HEK293 (cell line): Measurements from ENCODE around the gene BIRC3.
"Not testable (repeated sequence)": the region's sequence is repeated elsewhere in the genome, so short reads cannot be mapped to it uniquely, and the experiment has no call there.

ENCODE experiments used
- CTCF ChIA-PET: fragments of 350-600 bp; formaldehyde crosslinking; extraction: SDS; loops from one replicate; lab custom pipeline; 2021; ENCODE audit warnings: antibody characterized with exemption; lab: Yijun Ruan, JAX
- POLR2A ChIA-PET: fragments of 300-600 bp; formaldehyde crosslinking; extraction: SDS; loops from one replicate; lab custom pipeline; 2020; ENCODE audit warnings: antibody characterized with exemption, inconsistent platforms; lab: Yijun Ruan, JAX
- H3K27ac ChIP-seq: fragments of 200-500 bp; sonication (Bioruptor generic); 2 replicates; pipeline ENCODE4 v1.5.1; 2014; ENCODE audit warnings: low read depth, low read length, control low read depth, inconsistent platforms; ENCODE audit errors: extremely low read depth
- H3K36me3 ChIP-seq, 2 experiments: fragments of 200-500 bp in 1 of 2; sonication (Bioruptor generic) in 1 of 2; 1 replicate in 1 of 2; 2 replicates in 1 of 2; pipeline ENCODE4 v1.5.1; 2014 to 2017; ENCODE audit warnings: inconsistent platforms in 2 of 2, low read length in 2 of 2; ENCODE audit not compliant: control insufficient read depth in 2 of 2, insufficient read depth in 1 of 2
- H3K4me1 ChIP-seq: fragments of 200-500 bp; sonication (Bioruptor generic); 2 replicates; pipeline ENCODE4 v1.5.1; 2014; ENCODE audit warnings: mild to moderate bottlenecking, low read length, inconsistent platforms; ENCODE audit not compliant: control insufficient read depth, insufficient read depth
- H3K4me3 ChIP-seq: 2 replicates; pipeline ENCODE4 v1.5.1; 2011; ENCODE audit warnings: low read depth, mild to moderate bottlenecking, control low read depth, low read length, moderate library complexity
- H3K9me3 ChIP-seq: fragments of 200-500 bp; sonication (Bioruptor generic); 2 replicates; pipeline ENCODE4 v1.5.1; 2014; ENCODE audit warnings: low read depth, low read length, inconsistent platforms; ENCODE audit not compliant: control insufficient read depth, insufficient read depth
- FEZF1 ChIP-seq: fragments of 450-650 bp; formaldehyde crosslinking; IDR thresholded peaks from 2 replicates; pipeline ENCODE4 v1.5.1; 2016; ENCODE audit warnings: missing biosample characterization, missing genetic modification characterization
- HOXC10 ChIP-seq: sonication (generic); formaldehyde crosslinking; IDR thresholded peaks from 2 replicates; pipeline ENCODE4 v1.8.1; 2023; ENCODE audit warnings: mild to moderate bottlenecking, missing genetic modification reagents
- TCF7L2 ChIP-seq: IDR thresholded peaks from 2 replicates; pipeline ENCODE4 v1.6.1; 2011; ENCODE audit warnings: low read depth, mild to moderate bottlenecking, inconsistent platforms, low read length, moderate library complexity, borderline replicate concordance
- ZBTB17 ChIP-seq: fragments of 450-650 bp; formaldehyde crosslinking; IDR thresholded peaks from 2 replicates; pipeline ENCODE4 v1.5.1; 2016; ENCODE audit warnings: missing biosample characterization, missing genetic modification characterization
- ZNF184 ChIP-seq: fragments of 450-650 bp; IDR thresholded peaks from 2 replicates; pipeline ENCODE4 v1.5.1; 2018; ENCODE audit warnings: missing biosample characterization, mild to moderate bottlenecking, missing genetic modification characterization
- ZNF610 ChIP-seq: fragments of 450-650 bp; formaldehyde crosslinking; IDR thresholded peaks from 2 replicates; pipeline ENCODE4 v1.5.1; 2016; ENCODE audit warnings: missing biosample characterization, missing genetic modification characterization, borderline replicate concordance
- ZNF664 ChIP-seq: fragments of 450-650 bp; formaldehyde crosslinking; IDR thresholded peaks from 2 replicates; pipeline ENCODE4 v1.5.1; 2016; ENCODE audit warnings: missing biosample characterization, missing genetic modification characterization
- ZNF768 ChIP-seq: fragments of 450-650 bp; formaldehyde crosslinking; IDR thresholded peaks from 2 replicates; pipeline ENCODE4 v1.5.1; 2018; ENCODE audit warnings: missing biosample characterization, mild to moderate bottlenecking, missing genetic modification characterization
- ZNF843 ChIP-seq: fragments of 450-650 bp; formaldehyde crosslinking; IDR thresholded peaks from 2 replicates; pipeline ENCODE4 v1.5.1; 2016; ENCODE audit warnings: missing biosample characterization, missing genetic modification characterization
- TF ChIP-seq, protein P1 (sequence below): fragments of 450-650 bp; formaldehyde crosslinking; IDR thresholded peaks from 2 replicates; pipeline ENCODE4 v1.5.1; 2016; ENCODE audit warnings: missing biosample characterization, missing genetic modification characterization
- TF ChIP-seq, protein P2 (sequence below): sonication (generic); formaldehyde crosslinking; IDR thresholded peaks from 2 replicates; pipeline ENCODE4 v1.8.1; 2022; ENCODE audit warnings: mild to moderate bottlenecking, moderate library complexity, missing genetic modification reagents
- TF ChIP-seq, protein P3 (sequence below): IDR thresholded peaks from 2 replicates; pipeline ENCODE4 v1.6.1; 2011; ENCODE audit warnings: mild to moderate bottlenecking, low read depth, low read length, borderline replicate concordance

Gene BIRC3

DNA sequence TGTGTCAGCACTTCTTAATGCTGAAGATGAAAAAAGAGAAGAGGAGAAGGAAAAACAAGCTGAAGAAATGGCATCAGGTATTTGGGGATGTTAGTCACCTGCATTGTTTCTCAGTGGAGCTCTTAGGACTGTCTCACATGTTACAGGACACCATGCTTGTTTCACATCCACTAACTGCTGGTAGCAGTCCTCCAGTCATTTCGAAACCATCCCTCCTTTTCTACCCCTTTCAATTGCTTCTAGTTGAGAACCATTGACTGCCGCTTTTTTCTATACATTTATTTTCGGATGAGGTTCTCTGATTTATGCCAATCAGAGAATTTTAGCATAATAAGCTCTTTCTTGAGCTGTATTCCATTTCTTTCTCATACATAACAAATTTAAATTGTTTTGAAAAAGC lies 51.2 kb downstream of the BIRC3 start:
- POLR2A ChIA-PET: no interaction called here
- TF ChIP-seq, protein P1, sequence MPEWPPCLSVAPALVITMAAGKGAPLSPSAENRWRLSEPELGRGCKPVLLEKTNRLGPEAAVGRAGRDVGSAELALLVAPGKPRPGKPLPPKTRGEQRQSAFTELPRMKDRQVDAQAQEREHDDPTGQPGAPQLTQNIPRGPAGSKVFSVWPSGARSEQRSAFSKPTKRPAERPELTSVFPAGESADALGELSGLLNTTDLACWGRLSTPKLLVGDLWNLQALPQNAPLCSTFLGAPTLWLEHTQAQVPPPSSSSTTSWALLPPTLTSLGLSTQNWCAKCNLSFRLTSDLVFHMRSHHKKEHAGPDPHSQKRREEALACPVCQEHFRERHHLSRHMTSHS (tag by site-specific recombination): no peak
- TF ChIP-seq, protein P2, sequence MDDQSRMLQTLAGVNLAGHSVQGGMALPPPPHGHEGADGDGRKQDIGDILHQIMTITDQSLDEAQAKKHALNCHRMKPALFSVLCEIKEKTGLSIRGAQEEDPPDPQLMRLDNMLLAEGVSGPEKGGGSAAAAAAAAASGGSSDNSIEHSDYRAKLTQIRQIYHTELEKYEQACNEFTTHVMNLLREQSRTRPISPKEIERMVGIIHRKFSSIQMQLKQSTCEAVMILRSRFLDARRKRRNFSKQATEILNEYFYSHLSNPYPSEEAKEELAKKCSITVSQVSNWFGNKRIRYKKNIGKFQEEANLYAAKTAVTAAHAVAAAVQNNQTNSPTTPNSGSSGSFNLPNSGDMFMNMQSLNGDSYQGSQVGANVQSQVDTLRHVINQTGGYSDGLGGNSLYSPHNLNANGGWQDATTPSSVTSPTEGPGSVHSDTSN (CRISPR knock-in tag): no peak
- TF ChIP-seq, protein P3, sequence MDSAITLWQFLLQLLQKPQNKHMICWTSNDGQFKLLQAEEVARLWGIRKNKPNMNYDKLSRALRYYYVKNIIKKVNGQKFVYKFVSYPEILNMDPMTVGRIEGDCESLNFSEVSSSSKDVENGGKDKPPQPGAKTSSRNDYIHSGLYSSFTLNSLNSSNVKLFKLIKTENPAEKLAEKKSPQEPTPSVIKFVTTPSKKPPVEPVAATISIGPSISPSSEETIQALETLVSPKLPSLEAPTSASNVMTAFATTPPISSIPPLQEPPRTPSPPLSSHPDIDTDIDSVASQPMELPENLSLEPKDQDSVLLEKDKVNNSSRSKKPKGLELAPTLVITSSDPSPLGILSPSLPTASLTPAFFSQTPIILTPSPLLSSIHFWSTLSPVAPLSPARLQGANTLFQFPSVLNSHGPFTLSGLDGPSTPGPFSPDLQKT: no peak
- TF ChIP-seq HOXC10 (CRISPR knock-in tag) (no peak), ZNF610 (tag by site-specific recombination) (no peak), ZNF768 (tag by site-specific recombination) (no peak), ZBTB17 (tag by site-specific recombination) (no peak), FEZF1 (tag by site-specific recombination) (no peak)
- Histone ChIP-seq H3K4me3 (no peak overlapping the region), H3K9me3 (no peaks in the 10 kb centered on the region), H3K27ac (no peak overlapping the region), H3K4me1 (no peaks in the 10 kb centered on the region), H3K36me3 (peaks cover 4 to 51% of the 10 kb centered on the region in 2 experiments)
- CTCF ChIA-PET: interaction anchor here (0.6 to 0.8 kb wide), 2 partner anchors 298 to 872 kb away, joined by 3 read pairs; no protein-coding TSS in a partner anchor

DNA sequence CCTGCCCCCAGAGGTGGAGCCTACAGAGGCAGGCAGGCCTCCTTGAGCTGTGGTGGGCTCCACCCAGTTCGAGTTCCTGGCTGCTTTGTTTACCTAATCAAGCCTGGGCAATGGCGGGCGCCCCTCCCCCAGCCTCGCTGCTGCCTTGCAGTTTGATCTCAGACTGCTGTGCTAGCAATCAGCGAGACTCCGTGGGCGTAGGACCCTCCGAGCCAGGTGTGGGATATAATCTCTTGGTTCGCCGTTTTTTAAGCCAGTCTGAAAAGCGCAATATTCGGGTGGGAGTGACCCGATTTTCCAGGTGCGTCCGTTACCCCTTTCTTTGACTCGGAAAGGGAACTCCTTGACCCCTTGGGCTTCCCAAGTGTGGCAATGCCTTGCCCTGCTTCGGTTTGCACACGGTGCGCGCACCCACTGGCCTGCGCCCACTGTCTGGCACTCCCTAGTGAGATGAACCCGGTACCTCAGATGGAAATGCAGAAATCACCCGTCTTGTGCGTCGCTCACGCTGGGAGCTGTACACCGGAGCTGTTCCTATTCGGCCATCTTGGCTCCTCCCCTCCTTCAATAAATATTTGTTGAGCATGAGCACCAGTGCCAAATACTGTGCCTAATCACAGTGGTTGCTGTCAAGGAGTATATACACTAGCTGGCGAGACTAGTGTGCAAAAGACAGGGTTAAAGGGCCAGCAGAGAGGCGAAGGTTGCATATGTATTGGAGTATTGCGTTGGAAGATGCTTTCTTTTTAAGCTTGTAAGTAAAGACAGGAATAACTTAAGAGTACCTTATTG lies 57.5 kb downstream of the BIRC3 start:
- CTCF ChIA-PET: interaction anchor here (0.7 to 1.0 kb wide), 2 partner anchors 9 to 32 kb away, joined by 3 to 6 read pairs; no protein-coding TSS in a partner anchor
- H3K4me3 ChIP-seq, H3K4me1 ChIP-seq, H3K9me3 ChIP-seq, H3K27ac ChIP-seq, POLR2A ChIA-PET: not testable (repeated sequence)
- peaks cover 0 to 36% of the 10 kb centered on the region in 2 experiments; a peak in 1 of 3 replicates for H3K36me3 ChIP-seq

DNA sequence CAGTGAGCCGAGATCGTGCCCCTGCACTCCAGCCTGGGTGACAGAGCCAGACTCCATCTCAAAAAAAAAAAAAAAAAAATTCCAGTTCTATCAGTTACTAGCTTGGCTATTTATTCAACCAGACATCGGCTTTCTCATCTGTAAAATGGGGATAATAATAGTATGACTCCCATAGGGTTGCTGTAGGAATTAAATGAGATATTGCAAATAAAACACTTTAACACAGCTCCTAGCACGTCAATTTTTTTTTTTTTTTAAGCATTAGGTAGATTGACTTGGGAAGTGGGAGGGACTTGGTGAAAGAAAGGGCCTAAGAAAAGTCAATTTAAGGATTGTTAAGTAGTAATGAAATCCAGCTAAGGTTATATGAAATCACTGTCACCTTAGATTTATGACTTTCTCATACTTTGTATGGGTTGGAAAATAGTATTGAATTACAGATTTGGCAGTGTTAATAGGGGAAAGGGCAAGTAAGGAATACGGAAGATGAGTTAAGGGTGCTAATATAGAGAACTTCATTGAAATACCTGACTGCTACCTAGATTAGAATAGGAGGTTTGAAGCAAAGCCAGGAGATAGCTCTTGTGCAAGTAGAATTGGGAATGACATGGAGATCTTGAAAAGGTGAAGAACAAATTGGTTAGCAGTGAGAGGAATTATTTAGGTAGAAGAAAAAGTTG lies 58.6 kb downstream of the BIRC3 start:
- Histone ChIP-seq H3K4me3 (no peak overlapping the region), H3K9me3 (no peaks in the 10 kb centered on the region), H3K4me1 (no peaks in the 10 kb centered on the region), H3K27ac (no peak overlapping the region)
- CTCF ChIA-PET: interaction anchor here (0.7 to 1.3 kb wide), 4 partner anchors 9 to 31 kb away, joined by 3 to 6 read pairs (median 3); no protein-coding TSS in a partner anchor
- peak; percentile 60; the same call in 1 of the 2 replicates for TF ChIP-seq ZNF664 (tag by site-specific recombination)
- no peak for TF ChIP-seq TCF7L2
- TF ChIP-seq, all 188 proteins: peak for 1
- POLR2A ChIA-PET: no interaction called here
- H3K36me3 ChIP-seq: peaks cover 0 to 43% of the 10 kb centered on the region in 2 experiments; a peak in 1 of 3 replicates

DNA sequence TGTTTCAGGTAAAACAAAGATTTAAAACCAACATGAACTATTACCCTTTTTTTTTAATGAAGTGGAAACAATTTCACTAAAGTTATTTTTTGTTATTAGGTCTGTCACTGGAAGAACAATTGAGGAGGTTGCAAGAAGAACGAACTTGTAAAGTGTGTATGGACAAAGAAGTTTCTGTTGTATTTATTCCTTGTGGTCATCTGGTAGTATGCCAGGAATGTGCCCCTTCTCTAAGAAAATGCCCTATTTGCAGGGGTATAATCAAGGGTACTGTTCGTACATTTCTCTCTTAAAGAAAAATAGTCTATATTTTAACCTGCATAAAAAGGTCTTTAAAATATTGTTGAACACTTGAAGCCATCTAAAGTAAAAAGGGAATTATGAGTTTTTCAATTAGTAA lies 60.6 kb downstream of the BIRC3 start:
- POLR2A ChIA-PET: no interaction called here
- Histone ChIP-seq H3K36me3 (peaks cover 0 to 55% of the 10 kb centered on the region in 2 experiments; a peak in 1 of 3 replicates), H3K9me3 (no peaks in the 10 kb centered on the region)
- TF ChIP-seq ZNF184 (tag by site-specific recombination) (no peak), ZNF843 (tag by site-specific recombination) (no peak)
- TF ChIP-seq, all 188 proteins: peak for 0
- CTCF ChIA-PET: no interaction called here
- H3K4me3 ChIP-seq: no peak overlapping the region
- no peak overlapping the region for H3K27ac ChIP-seq
- H3K4me1 ChIP-seq: no peaks in the 10 kb centered on the region
